Effector CD8-positive, alpha-beta T cell (primary cell): ENCODE results near the gene PPFIBP1.

Experiments used
- DNase-seq: peaks from one replicate; lab custom pipeline; 2025; lab: John Stamatoyannopoulos, UW
- total RNA-seq, 4 experiments: gene quantifications; one replicate each; lab custom pipeline; 2026; lab: John Stamatoyannopoulos, UW

PPFIBP1 gene
- 3.9 to 25.5 (median 5.1) reads per million in 4 experiments for total RNA-seq

GRCh38 chr12:27523642-27524493, at the start of gene PPFIBP1:
Gene PPFIBP1 (plus strand): TSS chr12:27524206. CDS start chr12:27633397, 109,191 bp downstream.
- peak; percentile 99 for DNase-seq

GRCh38 chr12:27474344-27474743, 49.7 kb upstream of the PPFIBP1 start:
- no peak for DNase-seq

GRCh38 chr12:27477049-27477448, 47.0 kb upstream of the PPFIBP1 start:
- DNase-seq = no peak

GRCh38 chr12:27478949-27479348, 45.1 kb upstream of the PPFIBP1 start:
- no peak for DNase-seq

GRCh38 chr12:27480016-27480415, 44.0 kb upstream of the PPFIBP1 start:
- DNase-seq = no peak

- DNase-seq = no peak
Measured at GRCh38 chr12:27486961-27487360, 37.0 kb upstream of the PPFIBP1 start.

- no peak for DNase-seq
Measured at GRCh38 chr12:27488479-27488878, 35.5 kb upstream of the PPFIBP1 start.

GRCh38 chr12:27491226-27491625, 32.8 kb upstream of the PPFIBP1 start:
- DNase-seq = no peak

- DNase-seq = no peak
Measured at GRCh38 chr12:27493260-27493940, 30.6 kb upstream of the PPFIBP1 start.

- DNase-seq = no peak
Measured at GRCh38 chr12:27497446-27497845, 26.6 kb upstream of the PPFIBP1 start.

GRCh38 chr12:27498149-27498548, 25.9 kb upstream of the PPFIBP1 start:
- DNase-seq = no peak

GRCh38 chr12:27498761-27499160, 25.2 kb upstream of the PPFIBP1 start:
- no peak for DNase-seq

GRCh38 chr12:27499377-27499776, 24.6 kb upstream of the PPFIBP1 start:
- DNase-seq = no peak

- DNase-seq = no peak
Measured at GRCh38 chr12:27500546-27500945, 23.5 kb upstream of the PPFIBP1 start.

- DNase-seq = no peak
Measured at GRCh38 chr12:27502021-27502435, 22.0 kb upstream of the PPFIBP1 start.

GRCh38 chr12:27504507-27504906, 19.5 kb upstream of the PPFIBP1 start:
- no peak for DNase-seq

- no peak for DNase-seq
Measured at GRCh38 chr12:27505109-27505508, 18.9 kb upstream of the PPFIBP1 start.

- DNase-seq = no peak
Measured at GRCh38 chr12:27505761-27506160, 18.2 kb upstream of the PPFIBP1 start.

- DNase-seq = no peak
Measured at GRCh38 chr12:27506645-27507189, 17.3 kb upstream of the PPFIBP1 start.

- DNase-seq = no peak
Measured at GRCh38 chr12:27508736-27509431, 15.1 kb upstream of the PPFIBP1 start.

GRCh38 chr12:27511031-27511722, 12.8 kb upstream of the PPFIBP1 start:
- no peak for DNase-seq

- DNase-seq = no peak
Measured at GRCh38 chr12:27511723-27512045, 12.3 kb upstream of the PPFIBP1 start.
